Transverse colon (tissue), 4 donors: Measurements from ENCODE around the gene KCNJ9. TPM values are rescaled to one million over a fixed set of nuclear protein-coding genes. Genes with fewer than 3 reads are reported as not detected.
A peak's percentile ranks its signal among the peaks of the same experiment; 100 is the strongest.

Source experiments
- DNase-seq: peaks from one replicate; pipeline ENCODE4 v3.0.0-alpha.2; 2019
- H3K27ac ChIP-seq, 4 donors: fragments of 200-600 bp; sonication (generic); 2 replicates each; pipeline ENCODE4 v1.5.1; 2016 to 2018; ENCODE audit warnings: inconsistent platforms in 4 of 4
- H3K27me3 ChIP-seq: fragments of 200-600 bp; sonication (generic); 2 replicates; pipeline ENCODE4 v1.5.1; 2017; ENCODE audit warnings: inconsistent platforms
- H3K36me3 ChIP-seq, 4 donors: fragments of 200-600 bp; sonication (generic); 2 replicates each; pipeline ENCODE4 v1.5.1; 2017 to 2019; ENCODE audit warnings: inconsistent platforms in 4 of 4
- H3K4me1 ChIP-seq, 4 donors: fragments of 200-600 bp; sonication (generic); 2 replicates each; pipeline ENCODE4 v1.5.1; 2017 to 2020; ENCODE audit warnings: inconsistent platforms in 4 of 4
- H3K4me3 ChIP-seq, 4 donors: fragments of 200-600 bp; sonication (generic); 1 replicate in 1 of 4; 2 replicates in 3 of 4; pipeline versions ENCODE4 v1.5.1 to v1.6.1; 2017 to 2019; ENCODE audit warnings: inconsistent platforms in 4 of 4
- H3K9me3 ChIP-seq, 2 donors: fragments of 200-600 bp; sonication (generic); 2 replicates each; pipeline ENCODE4 v1.5.1; 2017 to 2019; ENCODE audit warnings: inconsistent platforms in 2 of 2
- EP300 ChIP-seq: sonication (generic); formaldehyde crosslinking; IDR thresholded peaks from one replicate; pipeline ENCODE4 v1.6.1; 2017; ENCODE audit warnings: antibody characterized with exemption, low read depth
- POLR2A ChIP-seq: fragments of 450-650 bp; IDR thresholded peaks from one replicate; pipeline ENCODE4 v1.6.1; 2016; ENCODE audit warnings: antibody characterized with exemption, mild to moderate bottlenecking, moderate library complexity
- POLR2AphosphoS5 ChIP-seq, 3 donors: sonication (generic); formaldehyde crosslinking; IDR thresholded peaks; one replicate each; pipeline ENCODE4 v1.6.1; 2016; ENCODE audit warnings: antibody characterized with exemption in 3 of 3
- WGBS, 2 donors: methylation state at CpG; one replicate each; pipeline ENCODE4 v1.1.5; 2018; ENCODE audit warnings: low coverage in 1 of 2; 5-methylcytosine and 5-hydroxymethylcytosine counted together
- in situ Hi-C, 4 donors: fragments of 200-750 bp; cut with MboI; loops; one replicate each; pipeline versions ENCODE4 v1.15.0 to v1.15.1; 2017; ENCODE audit warnings: low sequenced_read_pairs in 3 of 4, low pct_ligation_motif_present in 1 of 4, low pct_unique_long_range_greater_than_20kb in 1 of 4
- intact Hi-C: fragments of 100-400 bp; cut with DNase I; formaldehyde crosslinking; loops from one replicate; pipeline ENCODE4 v1.15.1; 2023; ENCODE audit warnings: low total_unique reads
- total RNA-seq, 4 donors: library from RNA; depleted of rRNA; stranded (reverse); fragments of >200 nt; gene quantifications; one replicate each; pipeline ENCODE4 v1.1.0, GENCODE V29; 2016
- TF ChIP-seq, protein P1 (sequence below), 5 experiments: fragments of 200-600 bp in 3 of 5; fragments of 450-650 bp in 2 of 5; sonication (generic) in 3 of 5; IDR thresholded peaks; 1 replicate in 2 of 5; 2 replicates in 3 of 5; pipeline ENCODE4 v1.5.1; 2016 to 2017; ENCODE audit warnings: antibody characterized with exemption in 5 of 5, inconsistent platforms in 3 of 5, mild to moderate bottlenecking in 2 of 5, moderate library complexity in 1 of 5

KCNJ9 gene
- total RNA-seq, 4 donors from 2014 or later: 0.27 TPM; not detected in 3

DNA sequence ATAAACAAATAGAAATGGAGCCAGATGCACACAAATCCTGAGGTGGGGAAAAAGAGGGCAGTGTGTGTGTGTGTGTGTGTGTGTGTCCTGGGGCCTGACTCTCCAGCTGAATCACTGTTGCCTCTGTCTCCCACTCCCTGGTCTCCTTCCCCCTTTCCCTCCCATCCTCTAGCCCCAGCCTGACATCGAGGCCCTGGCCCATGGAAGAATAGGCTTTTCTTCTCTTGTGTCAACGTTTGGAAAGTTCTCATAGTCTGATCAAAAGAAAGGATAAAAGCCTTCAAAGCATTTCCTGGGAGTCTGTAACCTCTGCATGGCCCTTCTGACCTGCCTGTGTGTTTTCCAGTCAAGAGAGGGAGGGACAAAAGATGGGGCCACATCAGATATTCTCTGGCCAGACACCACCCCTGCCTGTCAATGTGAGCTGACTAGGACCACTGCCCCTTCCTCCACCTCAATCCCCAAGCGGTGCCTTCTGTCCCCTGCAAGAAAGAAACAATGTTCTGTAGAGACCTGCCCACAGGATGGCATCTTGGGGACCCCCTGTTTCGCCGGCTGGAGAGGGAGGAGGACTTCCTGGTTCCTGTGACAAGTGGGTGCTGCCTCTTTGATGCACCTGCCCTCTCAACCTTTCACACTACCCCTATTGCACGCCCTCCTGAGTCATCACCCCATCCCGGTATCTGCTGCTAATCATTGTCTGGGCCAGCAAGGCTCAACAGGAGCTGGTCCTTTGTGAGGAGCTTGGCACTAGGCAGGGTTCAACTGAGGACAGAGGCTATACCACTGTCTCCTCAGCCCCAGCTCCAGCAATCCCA is 27.6 kb upstream of the KCNJ9 start:
- no peak overlapping the region for H3K4me3 ChIP-seq
- in situ Hi-C loops: no loop called here
- no peak for DNase-seq
- WGBS, 2 donors: 14 to 57% methylated on average over 2 to 7 of the region's 7 CpGs
- no peaks in the 10 kb centered on the region for H3K9me3 ChIP-seq
- H3K27me3 ChIP-seq: peaks cover 15% of the 10 kb centered on the region
- H3K36me3 ChIP-seq: no peaks in the 10 kb centered on the region
- TF ChIP-seq EP300 (no peak), POLR2A (no peak), POLR2AphosphoS5 (IDR thresholded peaks at IDR 0.05) (no peak)
- TF ChIP-seq, protein P1, sequence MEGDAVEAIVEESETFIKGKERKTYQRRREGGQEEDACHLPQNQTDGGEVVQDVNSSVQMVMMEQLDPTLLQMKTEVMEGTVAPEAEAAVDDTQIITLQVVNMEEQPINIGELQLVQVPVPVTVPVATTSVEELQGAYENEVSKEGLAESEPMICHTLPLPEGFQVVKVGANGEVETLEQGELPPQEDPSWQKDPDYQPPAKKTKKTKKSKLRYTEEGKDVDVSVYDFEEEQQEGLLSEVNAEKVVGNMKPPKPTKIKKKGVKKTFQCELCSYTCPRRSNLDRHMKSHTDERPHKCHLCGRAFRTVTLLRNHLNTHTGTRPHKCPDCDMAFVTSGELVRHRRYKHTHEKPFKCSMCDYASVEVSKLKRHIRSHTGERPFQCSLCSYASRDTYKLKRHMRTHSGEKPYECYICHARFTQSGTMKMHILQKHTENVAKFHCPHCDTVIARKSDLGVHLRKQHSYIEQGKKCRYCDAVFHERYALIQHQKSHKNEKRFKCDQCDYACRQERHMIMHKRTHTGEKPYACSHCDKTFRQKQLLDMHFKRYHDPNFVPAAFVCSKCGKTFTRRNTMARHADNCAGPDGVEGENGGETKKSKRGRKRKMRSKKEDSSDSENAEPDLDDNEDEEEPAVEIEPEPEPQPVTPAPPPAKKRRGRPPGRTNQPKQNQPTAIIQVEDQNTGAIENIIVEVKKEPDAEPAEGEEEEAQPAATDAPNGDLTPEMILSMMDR (IDR thresholded peaks at IDR 0.05): no peak
- no peak overlapping the region for H3K27ac ChIP-seq
- no peaks in the 10 kb centered on the region for H3K4me1 ChIP-seq
- intact Hi-C loops: no loop called here

DNA sequence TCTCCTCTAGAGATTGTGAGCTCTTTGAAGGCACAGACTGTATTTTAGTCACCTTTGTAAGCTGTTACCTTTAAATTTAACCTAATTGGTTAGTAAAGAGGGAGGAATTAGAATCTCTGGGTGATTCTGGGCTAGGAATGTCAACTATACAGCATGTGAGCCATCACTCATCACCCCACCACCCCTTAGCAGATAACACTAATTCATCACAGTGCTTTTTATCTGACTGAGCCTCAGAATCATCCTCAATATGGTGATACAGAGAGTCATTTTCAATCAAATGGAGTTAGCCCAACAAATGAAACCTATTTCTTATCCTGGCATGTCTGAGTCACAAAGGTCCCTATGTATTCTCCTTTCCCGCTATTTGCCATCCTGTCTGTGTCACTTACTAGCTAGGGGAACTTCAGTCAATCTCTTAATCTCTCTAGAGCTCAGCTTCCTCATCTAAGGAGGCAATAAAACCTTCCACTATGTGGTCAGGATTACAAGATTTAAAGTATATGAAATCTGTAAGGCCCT is 24.6 kb upstream of the KCNJ9 start:
- Histone ChIP-seq H3K36me3 (no peaks in the 10 kb centered on the region), H3K9me3 (no peaks in the 10 kb centered on the region), H3K4me3 (no peak overlapping the region), H3K27me3 (peaks cover 12% of the 10 kb centered on the region), H3K4me1 (no peaks in the 10 kb centered on the region), H3K27ac (no peak overlapping the region)
- no peak for DNase-seq
- intact Hi-C loops: no loop called here
- WGBS, 2 donors: 80 to 86% methylated on average over 1 of the region's 1 CpG
- no peak for TF ChIP-seq EP300
- no peak for TF ChIP-seq POLR2A
- TF ChIP-seq POLR2AphosphoS5 (IDR thresholded peaks at IDR 0.05): no peak
- TF ChIP-seq, protein P1 (IDR thresholded peaks at IDR 0.05): no peak
- in situ Hi-C loops: no loop called here

DNA sequence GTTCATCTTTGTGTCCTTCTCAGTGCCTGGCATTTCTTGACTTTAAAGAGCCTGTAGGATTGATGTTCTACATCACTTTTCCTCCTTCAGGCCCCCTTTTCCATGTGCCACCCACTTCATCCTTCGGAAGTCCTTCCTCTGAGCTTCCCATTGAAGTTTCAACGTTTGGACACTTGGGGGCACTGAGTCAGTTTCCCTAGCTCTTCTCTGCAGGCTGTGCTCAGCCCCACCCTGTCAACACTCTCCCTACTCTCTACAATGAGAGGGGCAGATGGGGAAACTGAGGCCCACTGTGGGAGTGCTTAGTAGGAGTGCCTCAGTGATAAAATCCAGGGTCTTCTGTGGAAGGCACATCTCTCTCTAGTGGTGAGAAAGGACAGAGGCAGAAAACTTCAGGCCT is 23.3 kb upstream of the KCNJ9 start:
- Histone ChIP-seq H3K27ac (no peak overlapping the region), H3K4me1 (no peaks in the 10 kb centered on the region), H3K27me3 (peaks cover 7% of the 10 kb centered on the region), H3K9me3 (no peaks in the 10 kb centered on the region), H3K36me3 (no peaks in the 10 kb centered on the region), H3K4me3 (no peak overlapping the region)
- in situ Hi-C loops: no loop called here
- WGBS, 2 donors: 20 to 44% methylated on average over 1 to 2 of the region's 2 CpGs
- intact Hi-C loops: no loop called here
- no peak for DNase-seq
- TF ChIP-seq, protein P1 (IDR thresholded peaks at IDR 0.05): peak in 1 of 5 experiments; percentile 12
- TF ChIP-seq POLR2A: no peak

DNA sequence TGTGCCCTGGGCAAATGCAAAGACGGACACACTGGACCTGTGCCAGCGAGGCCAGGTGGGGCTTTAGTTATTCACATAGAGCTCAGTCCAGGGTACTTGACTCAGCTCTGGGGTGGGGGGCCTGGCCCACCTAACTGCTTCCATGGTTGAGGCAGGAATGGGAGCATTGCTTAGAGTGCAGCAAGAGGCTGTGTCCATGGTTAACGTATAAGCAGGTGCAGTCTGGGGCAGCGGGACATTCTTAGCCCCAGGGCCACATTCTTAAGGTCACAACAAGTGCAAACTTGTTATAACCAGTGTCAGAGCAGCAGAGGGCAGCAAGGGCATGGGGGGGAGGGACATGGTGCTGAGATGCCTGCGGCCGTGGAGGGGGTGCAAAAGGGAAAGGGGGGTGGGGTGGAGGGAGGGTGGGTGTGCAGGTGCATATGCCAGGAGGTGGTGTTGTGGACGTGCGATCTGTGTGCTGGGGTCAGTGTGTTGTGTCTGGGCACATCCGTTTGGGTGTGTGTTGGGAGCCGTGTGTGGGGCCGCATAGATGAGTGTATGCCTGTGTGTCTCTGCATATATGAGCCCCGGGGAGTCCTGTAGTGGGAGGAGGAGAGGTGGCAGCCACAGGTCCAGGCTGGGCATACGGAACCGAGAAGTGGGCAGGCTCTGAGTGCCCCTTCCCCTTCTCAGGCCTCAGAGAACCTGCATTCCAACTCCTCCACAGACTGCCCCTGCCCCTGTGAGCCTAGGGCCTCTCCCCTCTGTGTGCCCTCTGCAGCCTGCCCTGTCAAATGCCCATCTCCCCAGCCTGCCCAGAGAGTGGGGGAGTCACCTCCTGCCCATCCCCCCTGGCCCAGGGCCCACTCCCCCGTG is 19.7 kb upstream of the KCNJ9 start:
- Histone ChIP-seq H3K9me3 (no peaks in the 10 kb centered on the region), H3K4me1 (no peaks in the 10 kb centered on the region), H3K27me3 (peaks cover 10% of the 10 kb centered on the region), H3K36me3 (no peaks in the 10 kb centered on the region), H3K4me3 (no peak overlapping the region), H3K27ac (no peak overlapping the region)
- 57 to 82% methylated on average over 4 to 14 of the region's 15 CpGs for WGBS, 2 donors
- in situ Hi-C loops (no loop called here), intact Hi-C loops (no loop called here)
- no peak for DNase-seq
- TF ChIP-seq POLR2AphosphoS5 (IDR thresholded peaks at IDR 0.05): no peak
- TF ChIP-seq, protein P1 (IDR thresholded peaks at IDR 0.05): no peak
- TF ChIP-seq POLR2A: no peak
- TF ChIP-seq EP300: no peak
